Stimulated activated CD4-positive, alpha-beta T cell treated with anti-CD3 and anti-CD28 coated beads, TNF-alpha, amount 100 ng/mL, for 1 hour (primary cell): Measurements from ENCODE around the gene IER5.
"Not testable (repeated sequence)": the region's sequence is repeated elsewhere in the genome, so short reads cannot be mapped to it uniquely, and the experiment has no call there.

Experiments used
- DNase-seq, 3 donors: peaks; one replicate each; pipeline ENCODE4 v3.0.0-alpha.2; 2020; ENCODE audit warnings: low read depth in 3 of 3, low spot score in 1 of 3

IER5 gene

GRCh38 chr1:181114574-181115367 lies 26.3 kb downstream of the IER5 start:
- DNase-seq = no peak

GRCh38 chr1:181115368-181115684 lies 26.8 kb downstream of the IER5 start:
- DNase-seq = no peak

GRCh38 chr1:181115971-181116370 lies 27.5 kb downstream of the IER5 start:
- not testable (repeated sequence) for DNase-seq

GRCh38 chr1:181116819-181117390 lies 28.4 kb downstream of the IER5 start:
- no peak for DNase-seq

- no peak for DNase-seq
These were observed 29.3 kb downstream of the IER5 start for GRCh38 chr1:181117648-181118449.

- no peak for DNase-seq
These were observed 30.8 kb downstream of the IER5 start for GRCh38 chr1:181119093-181119989.

- no peak for DNase-seq
These were observed 32.4 kb downstream of the IER5 start for GRCh38 chr1:181120924-181121323.

- DNase-seq = no peak
These were observed 33.0 kb downstream of the IER5 start for GRCh38 chr1:181121498-181121897.

GRCh38 chr1:181122222-181122621 lies 33.7 kb downstream of the IER5 start:
- DNase-seq = no peak

GRCh38 chr1:181123173-181123572 lies 34.7 kb downstream of the IER5 start:
- no peak for DNase-seq

GRCh38 chr1:181124291-181124751 lies 35.8 kb downstream of the IER5 start:
- DNase-seq = no peak

GRCh38 chr1:181126289-181126688 lies 37.8 kb downstream of the IER5 start:
- no peak for DNase-seq

GRCh38 chr1:181126871-181127587 lies 38.5 kb downstream of the IER5 start:
- DNase-seq = no peak

- DNase-seq = no peak
These were observed 39.5 kb downstream of the IER5 start for GRCh38 chr1:181127898-181128453.

GRCh38 chr1:181128592-181129497 lies 40.3 kb downstream of the IER5 start:
- DNase-seq = no peak

GRCh38 chr1:181129771-181130606 lies 41.5 kb downstream of the IER5 start:
- DNase-seq = no peak

GRCh38 chr1:181131255-181131941 lies 42.9 kb downstream of the IER5 start:
- DNase-seq = no peak
